H9 (cell line): ENCODE measurements around the gene DKK3. TPM values are rescaled to one million over a fixed set of nuclear protein-coding genes. Genes with fewer than 3 reads are reported as not detected.

Source experiments
- DNase-seq: peaks from one replicate; pipeline ENCODE4 v3.0.0-alpha.2; 2017
- H2AFZ ChIP-seq: one replicate; pipeline ENCODE4 v1.6.1; 2013; ENCODE audit warnings: mild to moderate bottlenecking, low read length, control low read depth, moderate library complexity
- H2AK5ac ChIP-seq: 2 replicates; pipeline ENCODE4 v1.6.1; 2013; ENCODE audit warnings: low read length, control low read depth, mixed read lengths; ENCODE audit not compliant: insufficient read length
- H2BK120ac ChIP-seq: one replicate; pipeline ENCODE4 v1.6.1; 2013; ENCODE audit warnings: low read depth, mild to moderate bottlenecking, low read length, control low read depth, inconsistent platforms; ENCODE audit not compliant: poor library complexity, severe bottlenecking
- H2BK12ac ChIP-seq: 2 replicates; pipeline ENCODE4 v1.6.1; 2013; ENCODE audit warnings: low read length, control low read depth, mixed read lengths, low read depth; ENCODE audit not compliant: insufficient read length
- H2BK15ac ChIP-seq: 2 replicates; pipeline ENCODE4 v1.6.1; 2013; ENCODE audit warnings: low read depth, low read length, control low read depth
- H2BK20ac ChIP-seq: one replicate; pipeline ENCODE4 v1.6.1; 2013; ENCODE audit warnings: low read depth, mild to moderate bottlenecking, low read length, control low read depth, inconsistent platforms; ENCODE audit not compliant: poor library complexity, severe bottlenecking
- H2BK5ac ChIP-seq: 2 replicates; pipeline ENCODE4 v1.6.1; 2013; ENCODE audit warnings: low read length, control low read depth, mixed read lengths; ENCODE audit not compliant: insufficient read length
- H3K14ac ChIP-seq: 2 replicates; pipeline ENCODE4 v1.6.1; 2013; ENCODE audit warnings: low read length, control low read depth; ENCODE audit not compliant: insufficient read depth
- H3K18ac ChIP-seq: 2 replicates; pipeline ENCODE4 v1.6.1; 2013; ENCODE audit warnings: low read depth, mild to moderate bottlenecking, mixed read lengths, low read length, control low read depth; ENCODE audit not compliant: insufficient read length
- H3K23ac ChIP-seq: 2 replicates; pipeline ENCODE4 v1.6.1; 2013; ENCODE audit warnings: low read length, control low read depth, mixed read lengths, low read depth; ENCODE audit not compliant: insufficient read length
- H3K23me2 ChIP-seq: 2 replicates; pipeline ENCODE4 v1.6.1; 2013; ENCODE audit warnings: low read depth, mild to moderate bottlenecking, mixed read lengths, low read length, control low read depth; ENCODE audit not compliant: insufficient read length, poor library complexity, severe bottlenecking
- H3K27ac ChIP-seq: 2 replicates; pipeline ENCODE4 v1.5.1; 2013; ENCODE audit warnings: low read length, control low read depth, mixed read lengths, low read depth; ENCODE audit not compliant: insufficient read length
- H3K27me3 ChIP-seq: 2 replicates; pipeline ENCODE4 v1.6.1; 2013; ENCODE audit warnings: low read length, control low read depth, inconsistent platforms; ENCODE audit not compliant: insufficient read depth
- H3K4ac ChIP-seq: 2 replicates; pipeline ENCODE4 v1.6.1; 2013; ENCODE audit warnings: low read depth, mild to moderate bottlenecking, control low read depth, inconsistent platforms, low read length, moderate library complexity
- H3K4me1 ChIP-seq: 2 replicates; pipeline ENCODE4 v1.6.1; 2013; ENCODE audit warnings: low read length, control low read depth, inconsistent platforms; ENCODE audit not compliant: insufficient read depth
- H3K4me2 ChIP-seq: 2 replicates; pipeline ENCODE4 v1.6.1; 2013; ENCODE audit warnings: low read length, control low read depth, mixed read lengths; ENCODE audit not compliant: insufficient read length, insufficient read depth
- H3K56ac ChIP-seq: 2 replicates; pipeline ENCODE4 v1.6.1; 2013; ENCODE audit warnings: low read depth, mild to moderate bottlenecking, mixed read lengths, low read length, control low read depth; ENCODE audit not compliant: insufficient read length
- H3K79me1 ChIP-seq: 2 replicates; pipeline ENCODE4 v1.6.1; 2013; ENCODE audit warnings: low read depth, mild to moderate bottlenecking, moderate library complexity, low read length, control low read depth, inconsistent platforms; ENCODE audit not compliant: insufficient read depth, poor library complexity, severe bottlenecking
- H3K79me2 ChIP-seq: 2 replicates; pipeline ENCODE4 v1.6.1; 2013; ENCODE audit warnings: low read length, control low read depth, inconsistent platforms; ENCODE audit not compliant: insufficient read depth
- H3K9ac ChIP-seq: 2 replicates; pipeline ENCODE4 v1.6.1; 2013; ENCODE audit warnings: low read length, control low read depth, mixed read lengths; ENCODE audit not compliant: insufficient read length; ENCODE audit errors: extremely low read depth
- H3K9me3 ChIP-seq: one replicate; pipeline ENCODE4 v1.6.1; 2013; ENCODE audit warnings: low read depth, low read length, inconsistent platforms; ENCODE audit not compliant: control insufficient read depth
- H3T11ph ChIP-seq: one replicate; pipeline ENCODE4 v1.6.1; 2013; ENCODE audit warnings: mild to moderate bottlenecking, low read length, control low read depth, inconsistent platforms
- H4K20me1 ChIP-seq: one replicate; pipeline ENCODE4 v1.6.1; 2013; ENCODE audit not compliant: control insufficient read depth, insufficient read length, insufficient read depth
- H4K5ac ChIP-seq: 2 replicates; pipeline ENCODE4 v1.6.1; 2013; ENCODE audit warnings: low read depth, mild to moderate bottlenecking, mixed read lengths, low read length, control low read depth; ENCODE audit not compliant: insufficient read length
- H4K8ac ChIP-seq: replicated peaks from 2 replicates; pipeline ENCODE4 v1.6.1; 2013; ENCODE audit warnings: low read length, control low read depth, mixed read lengths, low read depth; ENCODE audit not compliant: insufficient read length
- H4K91ac ChIP-seq: 2 replicates; pipeline ENCODE4 v1.6.1; 2013; ENCODE audit warnings: low read depth, mild to moderate bottlenecking, moderate library complexity, mixed read lengths, low read length, control low read depth; ENCODE audit not compliant: insufficient read length
- H3K27ac Mint-ChIP-seq, 3 experiments: 2 replicates in 2 of 3; 3 replicates in 1 of 3; pipeline ENCODE4 v1.8.0; 2020 to 2021; ENCODE audit warnings: mixed read lengths in 3 of 3, mild to moderate bottlenecking in 1 of 3, moderate library complexity in 1 of 3
- H3K27me3 Mint-ChIP-seq: 2 replicates; pipeline ENCODE4 v1.8.0; 2021; ENCODE audit warnings: low read depth, mild to moderate bottlenecking, moderate library complexity, mixed read lengths
- H3K36me3 Mint-ChIP-seq, 3 experiments: 2 replicates in 2 of 3; 3 replicates in 1 of 3; pipeline ENCODE4 v1.8.0; 2020 to 2021; ENCODE audit warnings: low read depth in 3 of 3, mixed read lengths in 3 of 3; ENCODE audit not compliant: insufficient read depth in 1 of 3
- H3K4me1 Mint-ChIP-seq, 2 experiments: 2 replicates each; pipeline ENCODE4 v1.8.0; 2020; ENCODE audit warnings: mixed read lengths in 2 of 2
- H3K4me3 Mint-ChIP-seq, 2 experiments: 2 replicates in 1 of 2; 3 replicates in 1 of 2; pipeline ENCODE4 v1.8.0; 2020 to 2021; ENCODE audit warnings: mild to moderate bottlenecking in 2 of 2, mixed read lengths in 2 of 2, moderate library complexity in 1 of 2
- H3K9me3 Mint-ChIP-seq, 2 experiments: 2 replicates in 1 of 2; 3 replicates in 1 of 2; pipeline ENCODE4 v1.8.0; 2020; ENCODE audit warnings: mild to moderate bottlenecking in 2 of 2, mixed read lengths in 2 of 2, moderate library complexity in 1 of 2
- CTCF ChIP-seq: fragments of 200-600 bp; sonication (generic); conservative IDR thresholded peaks from 3 replicates; pipeline ENCODE4 v1.8.0; 2021; ENCODE audit warnings: antibody characterized with exemption, mild to moderate bottlenecking
- WGBS: extraction: QIAGEN DNeasy Blood & Tissue Kit; methylation state at CpG from one replicate; pipeline ENCODE4 v1.1.7; 2013; ENCODE audit warnings: missing lambda C conversion rate, low lambda C conversion rate, mixed read lengths; ENCODE audit not compliant: insufficient read length; ENCODE audit errors: extremely low coverage; 5-methylcytosine and 5-hydroxymethylcytosine counted together
- total RNA-seq: library from RNA; stranded (reverse); gene quantifications from 2 replicates; pipeline ENCODE4 v1.2.1, GENCODE V29; 2021

DKK3 gene
- total RNA-seq, 1 experiment from 2014 or later, result 17.1 TPM

- H3K27ac Mint-ChIP-seq, result no peak overlapping the region
- Histone ChIP-seq H3K9ac (no peak overlapping the region), H3K4ac (no peak overlapping the region), H4K8ac (no peak overlapping the region), H2BK12ac (no peak overlapping the region), H3K18ac (no peak overlapping the region), H2BK120ac (no peak overlapping the region), H3K9me3 (no peaks in the 10 kb centered on the region), H3K56ac (no peak overlapping the region), H2BK20ac (no peak overlapping the region), H3K14ac (no peak overlapping the region; the same call in 1 of the 2 replicates), H3K23ac (no peak overlapping the region), H3K79me1 (no peaks in the 10 kb centered on the region), H3T11ph (no peak overlapping the region), H4K5ac (no peak overlapping the region), H3K79me2 (no peaks in the 10 kb centered on the region), H3K23me2 (no peaks in the 10 kb centered on the region), H3K27ac (no peak overlapping the region), H2AFZ (no peak overlapping the region), H3K4me1 (no peaks in the 10 kb centered on the region), H3K27me3 (no peaks in the 10 kb centered on the region), H4K91ac (no peak overlapping the region), H4K20me1 (no peaks in the 10 kb centered on the region), H2BK15ac (no peak overlapping the region), H3K4me2 (no peak overlapping the region), H2BK5ac (no peak overlapping the region), H2AK5ac (no peak overlapping the region)
- TF ChIP-seq CTCF, result no peak
- no peak for DNase-seq
- H3K4me3 Mint-ChIP-seq, result no peak overlapping the region
- 0 out of 7 replicates have a peak, but pooled peaks cover 0 to 8% (median 0%) of the 10 kb centered on the region in 3 experiments for H3K36me3 Mint-ChIP-seq
- peaks cover 0 to 3% of the 10 kb centered on the region in 2 experiments; a peak in 3 of 5 replicates for H3K9me3 Mint-ChIP-seq
- H3K27me3 Mint-ChIP-seq, result no peaks in the 10 kb centered on the region; the same call in 1 of the 2 replicates
- no CpG with 5 or more reads among the region's 8 CpGs for whole genome bisulfite sequencing
- peaks cover 7 to 9% of the 10 kb centered on the region in 2 experiments for H3K4me1 Mint-ChIP-seq
Measured at GRCh38 chr11:12057299-12057980, 49.0 kb upstream of the DKK3 start.
